Stimulated activated CD8-positive, alpha-beta memory T cell treated with anti-CD3 and anti-CD28 coated beads, Interleukin-4, amount 100 ng/mL, for 4 hours (primary cell): Measurements from ENCODE around the gene DTNA.
"Not testable (repeated sequence)": the region's sequence is repeated elsewhere in the genome, so short reads cannot be mapped to it uniquely, and the experiment has no call there.

Experiments
- DNase-seq, 2 donors: peaks; one replicate each; pipeline ENCODE4 v3.0.0-alpha.2; 2020; ENCODE audit warnings: low read depth in 2 of 2, low spot score in 1 of 2

The DTNA gene

DNA sequence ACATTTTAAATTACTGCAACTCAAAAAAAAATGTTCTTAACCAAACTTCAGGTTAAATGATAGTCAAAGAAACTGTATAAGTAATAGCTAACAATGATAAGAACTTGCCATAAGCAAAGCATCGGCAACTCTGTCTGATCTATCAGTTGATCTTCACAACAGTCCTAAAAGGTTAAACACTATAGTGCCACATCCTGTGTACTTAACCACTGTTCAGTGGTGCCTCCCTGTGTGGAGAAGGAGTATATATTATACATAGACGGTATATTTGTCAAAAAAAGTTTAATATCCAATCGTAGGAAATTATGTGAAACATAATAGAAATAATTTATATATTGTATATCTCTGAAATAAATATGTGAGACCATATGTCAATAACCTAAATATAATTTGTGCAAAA, 13.0 kb downstream of the DTNA start:
- DNase-seq: no peak

- not testable (repeated sequence) for DNase-seq
These were observed 15.6 kb downstream of the DTNA start for GRCh38 chr18:34725737-34726136.

GRCh38 chr18:34726286-34727004, 16.3 kb downstream of the DTNA start:
- no peak for DNase-seq

DNA sequence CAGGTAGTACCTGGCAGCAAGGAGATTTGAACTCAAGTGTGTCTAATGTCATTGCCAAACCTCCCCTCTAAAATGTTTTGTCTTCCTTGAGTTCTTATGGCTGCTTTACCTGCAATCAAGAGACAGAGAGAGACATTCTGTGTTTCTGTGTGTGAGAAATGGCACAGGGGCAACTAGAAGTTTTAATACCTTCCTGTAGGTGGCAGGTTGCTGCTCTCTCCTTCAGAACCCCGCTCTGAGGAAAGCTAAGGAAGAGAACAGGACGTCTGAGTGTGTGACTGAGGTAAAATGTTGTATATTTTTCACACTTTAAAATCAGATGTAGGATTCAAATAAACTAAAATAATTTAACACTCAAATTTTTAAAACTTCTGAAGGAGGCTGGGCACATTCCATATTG, 19.2 kb downstream of the DTNA start:
- no peak for DNase-seq

DNA sequence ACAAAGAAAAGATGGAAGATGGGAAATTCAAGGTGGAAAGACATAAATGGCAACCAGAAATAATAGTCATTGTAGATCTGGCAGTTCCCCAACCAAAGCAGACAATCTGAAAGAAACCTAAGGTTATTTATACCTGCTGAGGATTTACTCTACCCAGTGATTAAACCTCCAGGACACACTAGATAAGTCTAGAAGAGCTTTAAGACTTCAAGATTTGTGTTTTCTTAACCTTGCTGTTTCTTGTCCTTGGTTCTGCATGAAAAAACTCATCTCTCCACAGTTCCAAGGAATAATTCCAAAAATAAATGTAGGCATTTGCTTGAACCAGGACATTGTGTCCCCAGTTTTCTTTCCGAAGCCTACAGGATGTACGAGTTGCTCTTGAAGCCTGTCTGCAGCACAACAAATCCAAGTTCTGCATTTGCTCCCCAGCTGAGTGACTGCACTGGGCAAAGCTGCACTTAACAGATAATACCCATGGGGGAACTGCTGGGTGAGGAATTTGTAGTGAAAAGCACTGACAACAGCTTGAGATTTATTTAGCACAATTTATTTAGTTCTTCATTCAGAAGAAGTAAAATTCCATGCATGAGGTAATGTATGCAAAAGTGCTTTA, 19.8 kb downstream of the DTNA start:
- no peak for DNase-seq

GRCh38 chr18:34730774-34731173, 20.7 kb downstream of the DTNA start:
- no peak for DNase-seq

GRCh38 chr18:34734056-34734455, 24.0 kb downstream of the DTNA start:
- DNase-seq: no peak

DNA sequence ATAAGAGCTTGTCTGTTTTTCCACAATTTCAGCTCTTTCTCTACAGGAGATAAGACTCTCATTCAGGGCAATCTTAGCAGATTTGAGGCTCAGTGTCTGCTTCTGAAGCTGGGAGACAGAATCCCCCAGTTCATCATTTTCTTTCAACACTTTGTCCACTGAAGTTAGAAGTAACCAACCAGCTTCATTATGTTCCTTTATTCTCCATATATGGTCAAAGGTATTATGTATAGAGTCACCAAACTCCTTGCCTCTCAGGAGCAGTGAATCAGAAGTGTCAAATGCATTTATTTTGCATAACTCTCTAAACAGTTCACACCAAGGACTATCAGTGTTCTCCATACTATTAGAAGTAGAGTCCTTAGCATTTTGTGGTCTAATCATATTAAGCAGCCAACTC, 24.4 kb downstream of the DTNA start:
- not testable (repeated sequence) for DNase-seq

DNA sequence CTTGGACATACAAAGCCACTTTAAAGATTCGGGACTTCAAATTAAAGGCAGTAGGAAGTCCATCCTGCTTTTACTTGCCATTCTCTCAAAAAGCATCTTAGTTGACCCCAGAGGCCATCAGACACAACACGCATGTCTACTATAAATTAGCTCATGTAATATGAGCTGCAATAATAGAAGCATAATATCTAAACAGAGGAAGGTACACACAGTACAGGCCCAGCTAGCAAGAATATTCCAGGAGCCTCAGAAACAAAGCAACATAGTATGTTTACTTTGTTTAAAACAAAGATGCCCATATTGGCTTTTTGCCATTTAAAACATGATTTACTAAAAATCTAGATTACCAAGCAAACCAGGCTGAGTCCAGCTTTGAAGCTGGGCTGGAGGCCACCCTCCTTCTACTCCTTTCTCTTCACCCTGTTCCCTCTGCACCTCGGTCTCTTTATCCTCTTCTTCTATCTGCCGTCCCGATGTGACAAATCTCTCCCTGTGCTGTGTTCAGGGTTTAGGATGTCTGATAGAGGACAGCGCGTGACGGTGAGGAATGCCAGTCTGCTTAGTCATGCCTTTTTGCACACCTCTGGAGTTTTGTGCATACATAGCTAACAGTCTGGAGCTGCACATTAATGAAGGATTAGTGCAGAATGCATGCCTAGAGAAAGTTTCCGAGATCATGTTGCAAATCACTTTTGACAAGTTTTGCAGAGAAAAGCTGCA, 28.2 kb downstream of the DTNA start:
- no peak for DNase-seq

GRCh38 chr18:34740101-34740500, 30.0 kb downstream of the DTNA start:
- no peak for DNase-seq

GRCh38 chr18:34740724-34741123, 30.6 kb downstream of the DTNA start:
- DNase-seq: no peak

DNA sequence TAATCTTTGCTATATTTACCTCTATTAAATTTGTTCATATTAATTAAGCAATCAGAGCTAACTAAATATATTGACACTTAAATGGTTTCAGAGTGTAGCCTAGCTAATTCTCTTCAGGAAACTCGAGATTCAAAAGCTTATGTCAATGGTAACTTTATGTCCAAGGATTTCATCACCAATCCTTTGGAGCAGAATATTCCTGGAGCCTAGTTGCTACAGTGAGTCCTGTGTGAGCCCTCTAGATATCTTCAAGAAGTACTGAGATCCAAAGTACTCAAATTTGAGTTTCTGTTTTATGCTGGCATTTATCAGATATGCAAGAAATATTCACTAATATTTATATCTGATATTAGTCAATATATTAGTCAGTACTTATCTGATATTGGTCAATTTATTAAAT, 31.3 kb downstream of the DTNA start:
- no peak for DNase-seq

DNA sequence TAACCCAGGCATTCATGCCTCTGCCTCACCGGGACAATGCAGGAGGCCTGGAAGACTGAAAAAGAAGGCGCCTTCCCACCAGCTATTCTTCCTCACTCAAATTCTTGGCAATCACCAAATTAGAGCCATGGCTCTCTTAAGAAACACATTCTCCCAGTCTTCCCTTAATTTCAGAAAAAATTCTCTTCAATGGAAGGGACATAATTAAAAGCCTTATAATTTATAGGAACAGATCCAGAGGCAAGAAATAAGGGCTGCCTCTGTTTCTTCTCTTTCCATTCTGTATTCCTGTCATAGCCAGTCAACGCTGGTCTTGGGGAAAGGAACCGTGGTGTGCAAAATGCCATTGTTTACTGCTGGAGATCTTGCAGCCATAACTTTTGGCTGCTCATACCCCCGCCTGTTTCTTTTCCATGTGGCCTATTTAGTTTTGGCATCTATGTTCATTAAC, 32.8 kb downstream of the DTNA start:
- DNase-seq: no peak

DNA sequence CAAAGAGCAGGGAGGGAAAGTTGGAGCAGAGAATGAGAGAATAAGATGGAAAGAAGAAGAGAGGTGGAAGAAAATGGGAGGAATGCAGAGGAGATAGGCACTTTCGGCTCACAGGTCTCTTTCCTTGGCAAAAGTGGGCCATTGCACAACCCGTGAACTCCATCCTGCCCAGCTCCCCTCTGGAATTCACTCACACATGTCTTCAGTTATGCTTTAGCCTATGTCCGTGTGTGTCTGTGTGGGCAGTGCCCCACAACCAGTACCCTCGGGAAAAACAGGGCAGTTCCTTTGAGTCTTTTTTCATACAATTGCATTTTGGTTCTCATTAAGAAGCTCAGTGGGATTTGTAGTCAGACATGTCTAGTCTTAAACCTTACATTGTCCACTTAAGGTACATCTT, 34.5 kb downstream of the DTNA start:
- DNase-seq: no peak

GRCh38 chr18:34746614-34747013, 36.5 kb downstream of the DTNA start:
- no peak for DNase-seq

DNA sequence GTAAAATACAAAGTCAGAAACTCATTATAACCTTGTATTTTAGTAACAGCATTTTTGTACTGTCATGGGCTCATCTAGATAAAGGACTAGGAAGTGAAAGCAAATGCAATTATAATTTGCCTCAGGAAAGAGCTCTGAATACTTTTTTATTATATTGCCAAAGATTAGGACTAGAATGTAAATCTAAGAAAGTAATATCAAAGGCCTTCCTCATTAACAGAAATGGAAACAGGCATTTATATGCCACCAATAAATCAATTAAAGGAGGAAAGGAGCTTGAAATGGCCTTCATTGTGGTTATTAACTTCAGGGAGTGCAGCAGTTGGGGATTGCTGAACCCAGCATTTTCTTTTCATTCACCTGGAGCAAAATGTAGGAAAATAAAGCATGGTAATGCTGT, 39.6 kb downstream of the DTNA start:
- DNase-seq: no peak

DNA sequence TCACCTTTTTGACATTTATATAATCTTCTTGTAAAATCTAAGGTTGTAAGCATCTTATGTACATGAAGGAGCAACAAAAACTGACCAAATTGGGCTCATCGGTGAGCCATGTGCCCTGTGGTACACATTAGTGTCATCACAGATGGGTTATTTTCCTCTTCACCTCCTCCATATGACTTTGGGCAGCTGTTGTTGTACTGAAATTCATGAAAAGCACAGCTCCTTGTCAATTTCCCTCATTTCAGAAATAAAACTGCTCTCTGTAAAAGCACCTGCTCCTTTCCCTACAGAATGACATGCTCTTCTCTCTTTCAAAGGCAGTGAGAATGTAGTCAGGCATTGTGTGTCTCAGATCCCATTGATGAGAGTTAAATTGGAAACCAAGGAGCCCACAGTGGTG, 42.0 kb downstream of the DTNA start:
- no peak for DNase-seq

- no peak for DNase-seq
These were observed 44.2 kb downstream of the DTNA start for GRCh38 chr18:34754300-34754699.

GRCh38 chr18:34757666-34758065, 47.6 kb downstream of the DTNA start:
- DNase-seq: no peak

DNA sequence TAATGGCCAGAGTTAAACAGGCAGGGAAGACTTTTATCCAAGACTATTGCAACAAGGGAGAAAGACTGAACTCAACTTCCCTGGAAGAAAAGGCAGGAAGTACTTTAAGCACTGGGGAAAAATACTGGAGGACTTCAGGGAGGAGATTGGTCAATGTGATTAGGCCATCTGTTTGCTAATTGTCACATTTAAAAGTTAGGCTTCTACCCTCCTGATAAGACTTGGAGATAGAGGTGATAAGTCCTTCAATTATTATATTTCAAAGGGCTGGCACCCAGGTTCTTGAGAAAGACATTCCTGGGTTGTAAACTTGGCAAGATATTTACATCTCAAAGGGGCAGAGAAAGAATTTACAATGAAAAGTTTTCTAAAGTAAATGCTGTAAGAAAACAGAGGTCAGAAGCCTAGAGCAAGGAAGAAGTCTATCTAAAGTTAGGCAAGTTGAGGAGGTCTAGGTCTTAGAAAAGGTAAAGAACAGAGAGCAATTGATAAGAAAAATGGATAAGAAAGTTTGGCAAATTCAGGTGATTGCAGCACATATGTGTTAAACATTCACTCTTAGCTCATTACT, 48.4 kb downstream of the DTNA start:
- DNase-seq: no peak

DNA sequence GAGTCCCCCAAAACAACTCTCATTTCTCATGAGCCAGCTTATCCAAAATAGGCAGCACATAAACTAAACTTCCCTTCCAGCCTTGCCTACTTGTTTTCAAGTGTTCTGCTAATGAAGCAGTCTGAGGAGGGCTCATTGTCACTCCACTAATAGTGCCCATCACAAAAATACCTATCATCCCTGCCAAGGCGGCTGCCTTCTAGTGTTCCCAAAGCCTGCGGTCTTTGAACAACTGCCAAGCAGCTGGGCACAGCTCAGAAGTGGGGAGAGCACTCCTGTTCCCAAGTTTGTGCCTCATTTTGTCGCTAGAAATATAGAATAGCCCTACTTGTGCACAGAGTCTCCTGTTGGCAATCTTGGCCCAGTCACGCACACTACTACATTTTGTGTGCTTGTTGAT, 50.3 kb downstream of the DTNA start:
- no peak for DNase-seq

- no peak for DNase-seq
These were observed 54.4 kb downstream of the DTNA start for GRCh38 chr18:34764451-34764850.
